HEK293 (cell line): ENCODE measurements around the gene PCAT6.

Experiments
- CTCF ChIA-PET: fragments of 350-600 bp; formaldehyde crosslinking; extraction: SDS; loops from one replicate; lab custom pipeline; 2021; ENCODE audit warnings: antibody characterized with exemption; lab: Yijun Ruan, JAX
- POLR2A ChIA-PET: fragments of 300-600 bp; formaldehyde crosslinking; extraction: SDS; loops from one replicate; lab custom pipeline; 2020; ENCODE audit warnings: antibody characterized with exemption, inconsistent platforms; lab: Yijun Ruan, JAX
- H3K27ac ChIP-seq: fragments of 200-500 bp; sonication (Bioruptor generic); 2 replicates; pipeline ENCODE4 v1.5.1; 2014; ENCODE audit warnings: low read depth, low read length, control low read depth, inconsistent platforms; ENCODE audit errors: extremely low read depth
- H3K36me3 ChIP-seq, 2 experiments: fragments of 200-500 bp in 1 of 2; sonication (Bioruptor generic) in 1 of 2; 1 replicate in 1 of 2; 2 replicates in 1 of 2; pipeline ENCODE4 v1.5.1; 2014 to 2017; ENCODE audit warnings: inconsistent platforms in 2 of 2, low read length in 2 of 2; ENCODE audit not compliant: control insufficient read depth in 2 of 2, insufficient read depth in 1 of 2
- H3K4me1 ChIP-seq: fragments of 200-500 bp; sonication (Bioruptor generic); 2 replicates; pipeline ENCODE4 v1.5.1; 2014; ENCODE audit warnings: mild to moderate bottlenecking, low read length, inconsistent platforms; ENCODE audit not compliant: control insufficient read depth, insufficient read depth
- H3K4me3 ChIP-seq: 2 replicates; pipeline ENCODE4 v1.5.1; 2011; ENCODE audit warnings: low read depth, mild to moderate bottlenecking, control low read depth, low read length, moderate library complexity
- H3K9me3 ChIP-seq: fragments of 200-500 bp; sonication (Bioruptor generic); 2 replicates; pipeline ENCODE4 v1.5.1; 2014; ENCODE audit warnings: low read depth, low read length, inconsistent platforms; ENCODE audit not compliant: control insufficient read depth, insufficient read depth
- ELK4 ChIP-seq: IDR thresholded peaks from 2 replicates; pipeline ENCODE4 v1.6.1; 2011; ENCODE audit warnings: mild to moderate bottlenecking, low read depth, low read length, borderline replicate concordance
- GFI1B ChIP-seq: fragments of 450-650 bp; formaldehyde crosslinking; IDR thresholded peaks from 2 replicates; pipeline ENCODE4 v1.5.1; 2016; ENCODE audit warnings: missing biosample characterization, missing genetic modification characterization
- HOXD13 ChIP-seq: sonication (generic); formaldehyde crosslinking; IDR thresholded peaks from 2 replicates; pipeline ENCODE4 v1.8.0; 2022; ENCODE audit warnings: missing genetic modification reagents, borderline replicate concordance
- SP7 ChIP-seq: fragments of 450-650 bp; formaldehyde crosslinking; IDR thresholded peaks from 2 replicates; pipeline ENCODE4 v1.5.1; 2016; ENCODE audit warnings: missing biosample characterization, missing genetic modification characterization
- YY1 ChIP-seq: fragments of 450-650 bp; formaldehyde crosslinking; IDR thresholded peaks from 2 replicates; pipeline ENCODE4 v1.5.1; 2018; ENCODE audit warnings: missing biosample characterization, missing genetic modification characterization
- ZBTB11 ChIP-seq: fragments of 450-650 bp; formaldehyde crosslinking; conservative IDR thresholded peaks from 2 replicates; pipeline ENCODE4 v1.5.1; 2016; ENCODE audit warnings: low read depth, missing biosample characterization, missing genetic modification characterization
- ZNF302 ChIP-seq: fragments of 450-650 bp; formaldehyde crosslinking; IDR thresholded peaks from 2 replicates; pipeline ENCODE4 v1.5.1; 2016; ENCODE audit warnings: missing biosample characterization, missing genetic modification characterization, low read depth
- ZNF324 ChIP-seq: fragments of 450-650 bp; formaldehyde crosslinking; IDR thresholded peaks from 2 replicates; pipeline ENCODE4 v1.5.1; 2016; ENCODE audit warnings: missing biosample characterization, missing genetic modification characterization
- ZNF518A ChIP-seq: fragments of 450-650 bp; formaldehyde crosslinking; conservative IDR thresholded peaks from 2 replicates; pipeline ENCODE4 v1.5.1; 2016; ENCODE audit warnings: low read depth, missing biosample characterization, missing genetic modification characterization
- ZNF544 ChIP-seq: fragments of 450-650 bp; formaldehyde crosslinking; IDR thresholded peaks from 2 replicates; pipeline ENCODE4 v1.5.0; 2017; ENCODE audit warnings: missing biosample characterization, missing genetic modification characterization
- ZNF654 ChIP-seq: fragments of 450-650 bp; formaldehyde crosslinking; IDR thresholded peaks from 2 replicates; pipeline ENCODE4 v1.5.1; 2016; ENCODE audit warnings: low read depth, missing biosample characterization, missing genetic modification characterization
- ZNF747 ChIP-seq: fragments of 450-650 bp; formaldehyde crosslinking; IDR thresholded peaks from 2 replicates; pipeline ENCODE4 v1.5.1; 2016; ENCODE audit warnings: missing biosample characterization, missing genetic modification characterization
- ZNF76 ChIP-seq: fragments of 450-650 bp; formaldehyde crosslinking; IDR thresholded peaks from 2 replicates; pipeline ENCODE4; 2016; ENCODE audit warnings: low read depth, missing biosample characterization, missing genetic modification characterization, borderline replicate concordance
- ZNF777 ChIP-seq: fragments of 450-650 bp; formaldehyde crosslinking; IDR thresholded peaks from 2 replicates; pipeline ENCODE4 v1.5.1; 2017; ENCODE audit warnings: missing biosample characterization, missing genetic modification characterization, borderline replicate concordance
- TF ChIP-seq, protein P1 (sequence below): fragments of 450-650 bp; formaldehyde crosslinking; IDR thresholded peaks from 2 replicates; pipeline ENCODE4 v1.5.1; 2016; ENCODE audit warnings: missing biosample characterization, missing genetic modification characterization

PCAT6 gene

GRCh38 chr1:202850593-202851362, 40.0 kb downstream of the PCAT6 start:
- Histone ChIP-seq H3K27ac (no peak overlapping the region), H3K36me3 (peaks cover 0 to 4% of the 10 kb centered on the region in 2 experiments; a peak in 1 of 3 replicates)
- CTCF ChIA-PET = interaction anchor here (0.6 to 2.8 kb wide), 4 partner anchors 10 to 1013 kb away, joined by 3 to 10 read pairs (median 4); no protein-coding TSS in a partner anchor
- POLR2A ChIA-PET = interaction anchor here (0.7 to 1.6 kb wide), 2 partner anchors 10 to 445 kb away, joined by 4 to 6 read pairs; no protein-coding TSS in a partner anchor
- TF ChIP-seq ZNF747 (tag by site-specific recombination) (no peak), ZNF324 (tag by site-specific recombination) (no peak)
- TF ChIP-seq, all 188 proteins: peak for 0
- Histone ChIP-seq H3K4me3 (no peak overlapping the region), H3K9me3 (no peaks in the 10 kb centered on the region), H3K4me1 (no peaks in the 10 kb centered on the region)

DNA sequence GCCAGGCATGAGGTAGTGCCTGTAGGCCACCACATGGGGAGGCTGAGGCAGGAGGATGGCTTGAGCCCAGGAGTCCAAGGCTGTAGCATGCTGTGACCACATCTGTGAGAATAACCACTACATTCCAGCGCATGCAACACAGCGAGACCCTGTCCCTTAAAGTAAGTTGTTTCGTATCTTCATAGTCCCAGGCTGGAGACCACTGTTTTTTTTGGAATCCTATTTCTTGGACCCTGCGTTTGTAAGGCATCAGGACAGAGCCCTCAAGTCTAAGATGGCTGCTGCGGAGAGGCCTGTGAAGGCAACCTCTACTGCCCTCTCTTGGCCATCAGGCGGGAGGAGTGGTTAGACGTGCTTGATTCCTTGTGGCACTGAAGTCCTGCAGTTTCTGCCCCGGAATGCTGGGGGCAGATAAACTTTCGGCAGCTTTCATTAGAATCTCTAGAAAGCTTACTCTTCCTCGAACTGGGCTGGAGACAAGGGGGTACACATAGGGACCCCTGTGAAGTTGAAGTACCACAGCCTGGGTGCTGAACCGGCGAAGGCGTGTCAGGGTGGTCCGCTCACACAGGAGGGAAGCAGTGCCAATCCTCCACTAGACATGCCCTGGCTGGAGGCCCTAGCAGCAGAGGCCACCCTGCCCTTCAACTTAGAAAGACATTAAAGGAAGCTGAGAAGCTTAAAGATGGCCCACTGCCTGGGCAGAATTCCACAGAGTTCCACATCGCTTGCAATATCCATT, 41.6 kb downstream of the PCAT6 start:
- peaks cover 0 to 9% of the 10 kb centered on the region in 2 experiments; a peak in 1 of 3 replicates for H3K36me3 ChIP-seq
- 0 out of 2 replicates have a peak, but pooled peaks have one; percentile 28 for TF ChIP-seq YY1
- 0 out of 2 replicates have a peak, but pooled peaks have one; percentile 21 for TF ChIP-seq ZBTB11 (tag by site-specific recombination)
- peak; percentile 72 for TF ChIP-seq ZNF654 (tag by site-specific recombination)
- TF ChIP-seq, protein P1, sequence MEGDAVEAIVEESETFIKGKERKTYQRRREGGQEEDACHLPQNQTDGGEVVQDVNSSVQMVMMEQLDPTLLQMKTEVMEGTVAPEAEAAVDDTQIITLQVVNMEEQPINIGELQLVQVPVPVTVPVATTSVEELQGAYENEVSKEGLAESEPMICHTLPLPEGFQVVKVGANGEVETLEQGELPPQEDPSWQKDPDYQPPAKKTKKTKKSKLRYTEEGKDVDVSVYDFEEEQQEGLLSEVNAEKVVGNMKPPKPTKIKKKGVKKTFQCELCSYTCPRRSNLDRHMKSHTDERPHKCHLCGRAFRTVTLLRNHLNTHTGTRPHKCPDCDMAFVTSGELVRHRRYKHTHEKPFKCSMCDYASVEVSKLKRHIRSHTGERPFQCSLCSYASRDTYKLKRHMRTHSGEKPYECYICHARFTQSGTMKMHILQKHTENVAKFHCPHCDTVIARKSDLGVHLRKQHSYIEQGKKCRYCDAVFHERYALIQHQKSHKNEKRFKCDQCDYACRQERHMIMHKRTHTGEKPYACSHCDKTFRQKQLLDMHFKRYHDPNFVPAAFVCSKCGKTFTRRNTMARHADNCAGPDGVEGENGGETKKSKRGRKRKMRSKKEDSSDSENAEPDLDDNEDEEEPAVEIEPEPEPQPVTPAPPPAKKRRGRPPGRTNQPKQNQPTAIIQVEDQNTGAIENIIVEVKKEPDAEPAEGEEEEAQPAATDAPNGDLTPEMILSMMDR (tag by site-specific recombination) = peak; percentile 54; the same call in 1 of the 2 replicates
- TF ChIP-seq HOXD13 (CRISPR knock-in tag) = no peak
- TF ChIP-seq, all 188 proteins: peak for 4
- H3K4me3 ChIP-seq = no peak overlapping the region
- no peaks in the 10 kb centered on the region for H3K9me3 ChIP-seq
- no peak overlapping the region for H3K27ac ChIP-seq
- ChIA-PET POLR2A (interaction anchor here (0.6 to 1.6 kb wide), 2 partner anchors 9 to 34 kb away, joined by 6 to 9 read pairs; no protein-coding TSS in a partner anchor), CTCF (interaction anchor here (0.6 to 2.8 kb wide), 13 partner anchors 9 to 498 kb away, joined by 3 to 10 read pairs (median 3); no protein-coding TSS in a partner anchor)
- no peaks in the 10 kb centered on the region for H3K4me1 ChIP-seq

- peaks cover 0 to 13% of the 10 kb centered on the region in 2 experiments; a peak in 1 of 3 replicates for H3K36me3 ChIP-seq
- CTCF ChIA-PET = interaction anchor here (0.6 to 2.2 kb wide), 3 partner anchors 12 to 130 kb away, joined by 3 to 8 read pairs (median 3); no protein-coding TSS in a partner anchor
- POLR2A ChIA-PET = no interaction called here
- TF ChIP-seq GFI1B (tag by site-specific recombination) (no peak), ZNF76 (tag by site-specific recombination) (no peak), ZNF544 (tag by site-specific recombination) (no peak), ELK4 (no peak), ZNF302 (tag by site-specific recombination) (no peak), ZNF777 (tag by site-specific recombination) (no peak), ZNF518A (tag by site-specific recombination) (no peak), SP7 (tag by site-specific recombination) (no peak)
These were observed 44.0 kb downstream of the PCAT6 start for GRCh38 chr1:202854787-202855186.

More at GRCh38 chr1:202854787-202855186, 44.0 kb downstream of the PCAT6 start:
- H3K27ac ChIP-seq = no peak overlapping the region
- H3K9me3 ChIP-seq = no peaks in the 10 kb centered on the region
- no peak overlapping the region for H3K4me3 ChIP-seq
- no peaks in the 10 kb centered on the region for H3K4me1 ChIP-seq
